Activated CD8-positive, alpha-beta memory T cell treated with anti-CD3 and anti-CD28 coated beads for 48 hours (primary cell): ENCODE data around the gene DPYSL4.

ENCODE experiments used
- DNase-seq, 3 experiments: peaks; one replicate each; pipeline ENCODE4 v3.0.0-alpha.2; 2020; ENCODE audit warnings: low read depth in 2 of 3, low spot score in 2 of 3

DPYSL4 gene

GRCh38 chr10:132225073-132225848 lies 38.5 kb downstream of the DPYSL4 start:
- no peak for DNase-seq

GRCh38 chr10:132225849-132226205 lies 39.1 kb downstream of the DPYSL4 start:
- no peak for DNase-seq

GRCh38 chr10:132226586-132227405 lies 40.0 kb downstream of the DPYSL4 start:
- no peak for DNase-seq

- DNase-seq = no peak
These were observed 41.2 kb downstream of the DPYSL4 start for GRCh38 chr10:132227851-132228390.

- no peak for DNase-seq
These were observed 41.9 kb downstream of the DPYSL4 start for GRCh38 chr10:132228616-132229015.

GRCh38 chr10:132229096-132229495 lies 42.3 kb downstream of the DPYSL4 start:
- no peak for DNase-seq

- peak in 1 of 3 experiments; percentile 37 for DNase-seq
These were observed 43.2 kb downstream of the DPYSL4 start for GRCh38 chr10:132229834-132230556.

- DNase-seq = no peak
These were observed 43.9 kb downstream of the DPYSL4 start for GRCh38 chr10:132230557-132231210.

- DNase-seq = no peak
These were observed 44.9 kb downstream of the DPYSL4 start for GRCh38 chr10:132231656-132232022.

- no peak for DNase-seq
These were observed 45.5 kb downstream of the DPYSL4 start for GRCh38 chr10:132232023-132232951.

- no peak for DNase-seq
These were observed 46.2 kb downstream of the DPYSL4 start for GRCh38 chr10:132232981-132233380.

GRCh38 chr10:132233501-132234085 lies 46.8 kb downstream of the DPYSL4 start:
- no peak for DNase-seq

GRCh38 chr10:132234860-132235259 lies 48.1 kb downstream of the DPYSL4 start:
- DNase-seq = no peak

GRCh38 chr10:132236161-132236560 lies 49.4 kb downstream of the DPYSL4 start:
- no peak for DNase-seq

- DNase-seq = no peak
These were observed 50.1 kb downstream of the DPYSL4 start for GRCh38 chr10:132236881-132237280.

GRCh38 chr10:132237396-132237795 lies 50.6 kb downstream of the DPYSL4 start:
- no peak for DNase-seq

GRCh38 chr10:132237871-132238270 lies 51.1 kb downstream of the DPYSL4 start:
- DNase-seq = no peak

GRCh38 chr10:132238371-132239125 lies 51.8 kb downstream of the DPYSL4 start:
- no peak for DNase-seq
